HG03571 (cell line): ENCODE data around the gene RPS2.
"Not testable (repeated sequence)": the region's sequence is repeated elsewhere in the genome, so short reads cannot be mapped to it uniquely, and the experiment has no call there.

Experiments
- ATAC-seq: cut with Tn5 transposase; IDR thresholded peaks from one replicate; pipeline ENCODE4 v1.9.1; 2021; ENCODE audit not compliant: unreplicated experiment

The RPS2 gene

GRCh38 chr16:1920727-1921171, 43.9 kb downstream of the RPS2 start:
- ATAC-seq: no peak

- ATAC-seq: not testable (repeated sequence)
These were observed 44.5 kb downstream of the RPS2 start for GRCh38 chr16:1920122-1920521.

- no peak for ATAC-seq
These were observed 45.2 kb downstream of the RPS2 start for GRCh38 chr16:1919327-1919998.

- no peak for ATAC-seq
These were observed 46.0 kb downstream of the RPS2 start, which contains the start of gene HS3ST6 for GRCh38 chr16:1918351-1919326. Gene HS3ST6, minus strand, starts transcription at chr16:1918415. Its CDS starts 92 bp downstream, at chr16:1918323.

- ATAC-seq: no peak
These were observed 46.8 kb downstream of the RPS2 start for GRCh38 chr16:1917665-1918350.

GRCh38 chr16:1917056-1917664, 47.5 kb downstream of the RPS2 start:
- ATAC-seq: no peak

GRCh38 chr16:1916640-1916990, 48.0 kb downstream of the RPS2 start:
- no peak for ATAC-seq

- ATAC-seq: no peak
These were observed 48.6 kb downstream of the RPS2 start for GRCh38 chr16:1915732-1916639.

GRCh38 chr16:1914988-1915387, 49.6 kb downstream of the RPS2 start:
- ATAC-seq: no peak

GRCh38 chr16:1914084-1914608, 50.5 kb downstream of the RPS2 start:
- no peak for ATAC-seq

GRCh38 chr16:1913327-1914083, 51.1 kb downstream of the RPS2 start:
- ATAC-seq: no peak

- no peak for ATAC-seq
These were observed 52.4 kb downstream of the RPS2 start for GRCh38 chr16:1912215-1912543.
